NCI-H2171 (cell line): ENCODE measurements around the gene GALNT10.

Source experiments
- DNase-seq: peaks from one replicate; lab custom pipeline; 2025; lab: John Stamatoyannopoulos, UW

Gene GALNT10

GRCh38 chr5:154203798-154204578, 13.5 kb downstream of the GALNT10 start:
- DNase-seq, result no peak

GRCh38 chr5:154205441-154206117, 15.0 kb downstream of the GALNT10 start:
- no peak for DNase-seq

GRCh38 chr5:154206311-154206710, 15.8 kb downstream of the GALNT10 start:
- DNase-seq, result no peak

- no peak for DNase-seq
These were observed 16.7 kb downstream of the GALNT10 start for GRCh38 chr5:154207204-154207603.

DNA sequence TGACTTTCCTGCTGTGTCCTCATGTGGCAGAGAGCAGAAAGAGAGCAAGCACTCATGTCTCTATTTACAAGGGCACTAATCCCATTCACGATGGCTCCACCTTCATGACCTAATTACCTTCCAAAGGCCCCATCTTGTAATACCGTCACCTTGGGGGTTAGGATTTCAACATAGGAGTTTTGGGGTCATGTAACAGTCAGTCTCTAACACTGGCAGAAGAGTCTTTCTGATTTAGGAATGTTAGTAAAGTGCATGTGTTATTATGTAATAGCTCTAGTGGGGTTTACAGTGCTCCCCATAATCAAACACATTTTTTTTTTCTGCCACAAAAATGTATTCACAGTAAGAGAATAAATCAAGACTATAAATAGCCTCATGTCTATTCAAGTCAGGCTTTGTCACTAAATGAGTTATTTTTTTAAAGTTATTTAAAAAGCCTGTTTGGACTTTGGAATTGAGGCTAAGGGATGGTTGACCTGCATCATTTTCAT, 19.1 kb downstream of the GALNT10 start:
- DNase-seq, result no peak

DNA sequence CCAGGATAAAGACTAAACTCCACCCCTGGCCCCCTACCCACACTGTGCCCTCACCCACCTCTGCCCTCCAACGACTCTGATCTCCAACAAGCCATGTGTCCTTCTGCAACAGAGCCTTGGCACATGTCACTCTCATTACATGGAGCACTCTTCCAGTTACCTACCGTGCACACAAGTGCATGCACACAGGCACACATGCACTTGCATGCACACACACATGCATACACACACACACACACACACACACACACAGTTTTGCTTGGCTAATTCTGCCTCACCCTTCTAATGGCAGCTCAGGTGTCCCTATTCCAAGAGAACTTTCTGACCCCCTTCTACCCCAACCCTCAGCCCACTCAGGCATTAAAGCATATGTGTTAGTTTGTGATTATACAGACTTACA, 19.6 kb downstream of the GALNT10 start:
- no peak for DNase-seq

DNA sequence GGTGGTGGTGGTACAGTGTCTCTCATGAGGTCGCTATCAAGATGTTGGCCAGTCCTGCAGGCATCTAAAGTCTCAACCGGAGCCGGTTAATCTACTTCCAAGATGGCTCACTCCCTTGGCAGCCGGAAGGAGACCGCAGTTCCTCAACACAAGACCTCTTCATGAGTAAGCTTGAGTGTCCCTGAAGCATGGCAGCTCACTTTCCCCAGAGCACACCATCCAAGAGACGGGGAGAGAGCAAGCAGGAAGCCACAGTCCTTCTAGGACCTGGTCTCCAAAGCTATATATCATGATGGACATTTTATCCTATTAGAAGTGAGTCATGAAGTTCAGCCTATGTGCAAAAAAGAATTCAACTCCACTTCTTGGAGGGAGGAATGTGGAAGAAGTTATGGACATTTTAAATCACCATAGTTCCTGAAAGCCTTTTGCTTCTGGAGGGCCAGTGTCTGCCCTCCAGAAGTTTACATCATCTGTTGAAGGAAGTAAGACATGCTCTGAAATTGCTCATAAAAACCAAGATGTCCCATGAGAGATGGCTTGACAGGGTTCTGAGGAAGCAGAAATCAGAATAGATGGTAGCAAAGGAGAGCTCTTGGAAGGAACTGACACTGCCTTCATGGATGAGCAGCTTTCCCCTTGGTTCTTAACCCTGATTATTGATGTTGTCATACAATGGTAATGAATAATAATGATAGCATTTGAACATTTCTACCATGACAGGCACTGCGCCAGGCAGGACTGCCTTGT, 21.3 kb downstream of the GALNT10 start:
- DNase-seq, result no peak

DNA sequence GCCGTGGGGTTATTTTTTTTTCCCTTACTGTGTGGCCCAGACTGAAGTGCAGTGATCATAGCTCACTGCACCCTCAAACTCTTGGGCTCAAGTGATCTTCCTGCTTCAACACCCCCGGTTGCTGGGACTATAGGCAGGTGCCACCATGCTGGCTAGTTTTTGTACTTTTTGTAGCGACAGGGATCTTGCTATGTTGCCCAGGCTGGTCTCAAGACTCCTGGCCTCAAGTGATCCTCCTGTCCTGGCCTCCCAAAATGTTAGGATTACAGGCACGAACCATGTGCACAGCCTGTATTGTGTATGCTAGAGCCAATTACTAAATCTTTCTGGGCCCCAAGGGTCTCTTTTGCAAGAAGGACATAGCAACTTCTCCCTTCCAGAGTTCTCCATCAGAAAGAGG, 23.1 kb downstream of the GALNT10 start:
- DNase-seq, result no peak

DNA sequence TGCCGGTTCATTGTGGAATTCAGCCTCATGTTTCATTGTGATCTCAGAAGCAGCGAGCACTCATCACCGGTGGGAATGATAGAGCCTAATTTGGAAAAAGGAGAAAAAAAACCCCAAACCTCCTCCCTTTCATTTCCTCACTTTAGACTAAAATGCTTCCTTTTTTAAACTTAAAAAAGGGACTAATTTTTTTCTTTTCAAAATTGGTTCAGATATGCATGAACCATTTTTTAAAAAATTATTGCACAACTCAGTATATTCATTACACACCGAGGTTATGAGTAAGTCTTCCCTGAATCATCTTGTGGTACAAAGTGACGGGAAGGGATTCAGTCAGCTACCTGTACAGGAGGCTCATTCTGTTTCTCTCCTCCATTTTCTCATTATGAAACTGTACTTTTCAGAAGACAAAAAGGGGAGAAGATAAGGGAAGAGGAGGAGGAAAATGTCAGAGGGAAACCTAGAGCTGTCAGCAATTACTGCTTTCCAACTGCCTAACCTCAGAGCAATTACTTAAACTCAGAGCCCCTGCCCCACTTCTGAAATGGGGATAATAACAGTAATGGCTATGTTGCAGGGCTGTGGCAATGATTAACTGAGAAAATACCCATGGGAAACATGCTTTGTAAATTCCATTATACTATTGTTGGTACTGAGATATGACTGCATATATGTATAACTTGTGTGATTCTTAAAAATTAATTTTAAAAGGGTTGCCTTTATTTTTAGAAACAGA, 24.0 kb downstream of the GALNT10 start:
- DNase-seq, result no peak

DNA sequence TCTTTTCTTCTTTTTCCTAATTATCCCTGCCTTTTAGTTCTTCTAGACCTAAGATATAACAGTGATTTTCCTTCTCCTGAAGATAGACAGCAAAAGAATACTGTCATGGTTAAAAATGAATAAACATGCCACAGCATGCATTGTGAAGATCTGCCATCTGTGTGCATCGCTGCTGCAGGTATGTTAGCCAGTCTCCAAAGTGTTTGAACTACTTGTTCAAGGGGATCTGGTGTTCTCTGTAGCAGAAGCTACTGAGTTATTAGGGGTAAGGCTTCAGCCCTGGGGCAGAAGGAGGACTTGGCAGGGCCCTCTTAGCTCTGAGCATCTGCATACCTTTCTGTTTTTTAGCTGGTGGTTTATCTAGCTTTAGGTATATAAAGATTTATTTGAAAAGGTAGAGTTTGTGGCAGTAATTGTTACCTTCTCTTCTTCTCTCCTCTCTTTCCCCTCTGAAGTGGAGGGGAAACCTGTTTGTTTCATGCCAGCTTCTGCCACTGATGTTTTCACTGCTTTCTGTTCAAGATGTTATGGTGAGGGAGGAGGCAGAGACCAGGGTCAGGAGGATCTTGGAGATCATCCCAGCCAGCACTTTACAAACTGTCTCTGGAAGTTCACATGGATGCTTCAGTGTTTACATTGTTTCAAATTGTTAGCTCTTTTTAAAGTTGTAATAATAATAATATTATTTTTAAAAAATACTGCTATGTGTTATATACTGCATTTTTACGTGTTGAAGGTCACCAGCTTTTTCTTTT, 25.2 kb downstream of the GALNT10 start:
- peak; percentile 24 for DNase-seq

GRCh38 chr5:154217462-154217861, 26.9 kb downstream of the GALNT10 start:
- DNase-seq, result no peak

- DNase-seq, result no peak
These were observed 28.3 kb downstream of the GALNT10 start for GRCh38 chr5:154218786-154219185.

- no peak for DNase-seq
These were observed 30.1 kb downstream of the GALNT10 start for GRCh38 chr5:154220625-154221024.

DNA sequence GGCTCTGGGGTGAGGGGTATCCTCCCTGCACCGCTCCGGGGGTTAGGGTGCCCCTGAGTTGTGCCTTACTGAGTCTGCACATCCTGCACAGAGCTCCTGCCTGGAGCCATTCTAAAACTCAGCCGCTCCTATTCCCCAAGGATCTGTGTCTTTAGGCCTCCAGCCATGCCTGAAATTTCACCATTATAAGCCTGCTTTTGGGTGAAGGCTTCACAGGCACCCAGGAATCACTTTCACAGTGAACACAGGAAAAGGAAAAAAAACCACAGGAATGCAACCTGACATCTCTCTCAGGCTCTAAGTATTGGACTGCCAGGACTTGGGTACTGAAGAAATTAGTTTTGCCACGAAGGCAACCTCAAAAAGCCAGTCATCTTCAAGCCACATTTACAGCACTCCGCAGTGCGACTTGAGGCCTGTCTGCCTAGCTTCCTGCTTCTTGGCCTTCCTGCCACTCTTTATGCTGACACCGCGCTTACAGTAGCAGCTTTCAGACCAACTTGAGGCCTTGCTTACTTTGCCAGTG, 30.9 kb downstream of the GALNT10 start:
- no peak for DNase-seq

GRCh38 chr5:154222414-154222813, 31.9 kb downstream of the GALNT10 start:
- no peak for DNase-seq

DNA sequence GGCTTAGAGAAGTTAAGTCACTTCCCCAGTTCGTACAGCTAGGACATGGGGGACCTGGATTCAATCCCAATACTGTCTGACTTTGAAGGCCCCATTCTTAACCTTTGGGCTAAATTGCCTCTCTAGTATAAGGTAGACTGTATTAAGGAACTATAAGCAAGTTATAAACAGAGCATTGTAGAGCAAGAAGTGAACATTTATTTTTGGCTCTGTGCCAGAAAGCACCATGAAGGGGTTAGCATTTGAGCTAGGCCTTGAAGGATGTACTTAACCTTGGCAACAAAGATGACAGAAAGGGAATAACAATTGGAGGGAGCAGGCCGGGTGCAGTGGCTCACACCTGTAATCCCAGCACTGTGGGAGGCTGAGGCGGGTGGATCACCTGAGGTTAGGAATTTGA, 32.8 kb downstream of the GALNT10 start:
- no peak for DNase-seq

DNA sequence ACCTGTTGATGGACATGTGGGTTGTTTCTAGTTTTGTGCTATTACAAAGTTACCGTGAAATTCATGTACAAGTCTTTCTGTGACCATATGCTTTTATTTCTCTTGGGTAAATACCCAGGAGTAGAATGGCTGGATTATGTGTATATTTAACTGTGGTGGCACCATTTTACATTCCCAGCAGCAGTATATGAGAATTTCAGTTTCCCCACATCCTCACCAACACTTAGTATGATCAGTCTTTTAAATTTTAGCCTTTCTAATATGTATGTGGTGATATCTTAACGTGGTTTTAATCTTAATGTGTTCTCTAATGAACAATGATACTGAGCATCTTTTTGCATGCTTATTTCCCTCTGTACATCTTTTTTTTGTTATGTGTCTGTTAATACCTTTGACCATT, 36.6 kb downstream of the GALNT10 start:
- DNase-seq, result no peak

- no peak for DNase-seq
These were observed 38.2 kb downstream of the GALNT10 start for GRCh38 chr5:154228696-154229095.

- no peak for DNase-seq
These were observed 40.0 kb downstream of the GALNT10 start for GRCh38 chr5:154230526-154230925.

DNA sequence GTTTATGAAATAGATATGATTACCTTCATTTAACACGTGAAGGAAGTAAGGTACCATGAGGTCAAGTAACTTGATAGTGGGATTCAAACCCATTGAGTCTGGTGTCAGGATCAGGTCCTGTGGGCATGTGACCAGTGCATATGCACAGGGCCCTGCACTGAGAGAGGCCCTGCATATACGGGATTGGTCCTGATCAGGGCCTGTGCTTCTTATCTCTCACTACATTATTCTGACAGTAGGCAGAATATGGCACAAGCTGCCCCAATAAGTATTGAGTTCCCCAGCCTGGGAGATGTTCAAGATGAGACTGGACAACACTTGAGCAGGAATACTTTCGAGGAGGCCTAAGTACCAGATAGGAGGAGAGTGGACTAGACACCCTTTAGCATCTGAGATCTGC, 44.0 kb downstream of the GALNT10 start:
- no peak for DNase-seq

DNA sequence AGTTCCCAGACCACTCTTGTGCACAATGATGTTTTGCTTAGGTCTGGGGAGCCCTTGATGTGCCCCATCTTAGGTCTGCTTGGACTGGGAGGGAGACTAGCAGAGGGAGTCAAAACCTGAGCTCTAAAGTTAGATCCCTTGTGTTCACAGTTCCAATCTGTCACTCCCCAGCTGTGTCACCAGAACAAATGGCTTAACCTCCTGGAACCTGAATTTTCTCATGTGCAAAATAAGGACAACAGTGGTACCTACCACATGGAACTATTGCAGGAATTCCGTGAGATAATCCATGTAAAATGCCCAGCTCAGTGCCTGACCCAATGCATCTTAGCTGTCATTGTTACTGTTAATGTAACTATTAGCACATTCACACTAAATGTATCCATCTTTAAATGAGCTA, 45.5 kb downstream of the GALNT10 start:
- DNase-seq, result no peak
